DMS 273 (cell line): Measurements from ENCODE around the gene ZNF326.
"Not testable (repeated sequence)": the region's sequence is repeated elsewhere in the genome, so short reads cannot be mapped to it uniquely, and the experiment has no call there.

Experiments
- DNase-seq: peaks from one replicate; lab custom pipeline; 2025; ENCODE audit not compliant: unreplicated experiment; lab: John Stamatoyannopoulos, UW

The ZNF326 gene

GRCh38 chr1:89996450-89997110 is 1.7 kb downstream of the ZNF326 start:
- peak; percentile 34 for DNase-seq

DNA sequence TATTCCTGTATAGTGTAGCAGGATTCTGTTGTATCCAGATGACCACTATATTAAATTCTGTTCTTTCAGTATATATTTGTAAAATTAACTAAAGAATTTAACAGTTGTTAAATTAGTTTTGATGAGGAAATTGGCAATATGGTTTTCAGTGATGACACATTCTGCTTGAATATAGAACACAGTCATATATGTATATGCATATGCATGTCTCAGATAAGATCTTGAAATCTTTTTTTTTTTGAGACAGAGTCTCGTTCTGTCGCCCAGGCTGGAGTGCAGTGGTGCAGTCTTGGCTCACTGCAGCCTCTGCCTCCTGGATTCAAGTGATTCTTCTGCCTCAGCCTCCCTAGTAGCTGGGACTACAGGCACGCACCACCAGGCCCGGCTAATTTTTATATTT is 2.2 kb downstream of the ZNF326 start:
- not testable (repeated sequence) for DNase-seq

- DNase-seq = no peak
Observed at GRCh38 chr1:89998306-89998705, 3.4 kb downstream of the ZNF326 start.

GRCh38 chr1:89999208-89999607 is 4.3 kb downstream of the ZNF326 start:
- DNase-seq = no peak

- DNase-seq = no peak
Observed at GRCh38 chr1:89999628-90000027, 4.7 kb downstream of the ZNF326 start.

- peak; percentile 76 for DNase-seq
Observed at GRCh38 chr1:90000934-90001676, 6.2 kb downstream of the ZNF326 start.

- no peak for DNase-seq
Observed at GRCh38 chr1:90007979-90008404, 13.1 kb downstream of the ZNF326 start.

- no peak for DNase-seq
Observed at GRCh38 chr1:90012300-90012699, 17.4 kb downstream of the ZNF326 start.

DNA sequence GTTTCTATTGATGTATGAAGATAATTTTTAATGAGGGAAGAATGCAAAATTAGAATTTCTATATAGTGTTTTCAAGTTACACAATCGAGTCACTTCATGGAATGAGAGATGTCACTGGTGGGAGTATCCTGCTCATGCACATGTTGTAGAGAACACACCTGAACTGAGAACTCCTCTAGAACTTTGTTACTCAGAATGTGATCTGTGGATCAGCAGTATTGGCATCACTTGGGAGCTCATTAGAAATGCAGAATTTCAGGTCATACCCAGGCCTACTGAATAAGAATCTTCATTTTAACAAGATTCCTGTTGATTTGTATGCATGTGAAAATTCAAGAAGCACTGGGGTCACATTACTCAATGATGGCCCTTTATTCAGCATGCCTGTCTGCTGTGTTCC is 28.8 kb downstream of the ZNF326 start:
- DNase-seq = no peak

DNA sequence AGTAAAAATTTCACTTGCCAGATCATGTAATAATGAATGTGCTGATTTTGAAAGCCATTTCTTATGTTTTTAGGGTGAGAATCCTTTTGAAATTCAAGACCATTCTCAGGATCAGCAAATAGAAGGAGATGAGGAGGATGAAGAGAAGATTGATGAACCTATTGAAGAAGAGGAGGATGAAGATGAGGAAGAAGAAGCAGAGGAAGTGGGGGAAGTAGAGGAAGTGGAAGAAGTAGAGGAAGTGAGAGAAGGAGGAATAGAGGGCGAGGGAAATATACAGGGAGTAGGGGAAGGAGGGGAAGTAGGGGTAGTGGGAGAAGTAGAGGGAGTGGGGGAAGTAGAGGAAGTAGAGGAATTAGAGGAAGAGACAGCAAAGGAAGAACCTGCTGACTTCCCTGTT is 32.4 kb downstream of the ZNF326 start:
- no peak for DNase-seq

DNA sequence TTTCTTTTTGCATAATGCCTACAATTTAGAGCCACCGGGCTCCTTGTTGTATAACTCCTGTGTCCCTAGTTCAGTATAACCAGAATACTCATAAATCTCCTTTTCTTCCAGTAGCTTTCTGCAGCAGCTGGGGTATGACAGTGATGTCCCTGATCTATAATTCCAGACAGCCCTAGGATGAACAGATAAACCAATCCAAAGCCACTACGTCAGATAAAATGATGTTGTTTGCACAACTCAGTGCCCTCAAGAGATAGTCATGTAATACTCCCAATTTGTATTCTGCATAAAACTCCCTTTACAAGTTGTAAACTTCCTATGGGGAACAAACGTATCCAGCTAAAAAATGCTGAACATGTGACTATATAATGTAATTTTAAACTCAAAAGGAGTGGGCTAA is 44.7 kb downstream of the ZNF326 start:
- no peak for DNase-seq

GRCh38 chr1:90043586-90043985 is 48.7 kb downstream of the ZNF326 start:
- DNase-seq = no peak

DNA sequence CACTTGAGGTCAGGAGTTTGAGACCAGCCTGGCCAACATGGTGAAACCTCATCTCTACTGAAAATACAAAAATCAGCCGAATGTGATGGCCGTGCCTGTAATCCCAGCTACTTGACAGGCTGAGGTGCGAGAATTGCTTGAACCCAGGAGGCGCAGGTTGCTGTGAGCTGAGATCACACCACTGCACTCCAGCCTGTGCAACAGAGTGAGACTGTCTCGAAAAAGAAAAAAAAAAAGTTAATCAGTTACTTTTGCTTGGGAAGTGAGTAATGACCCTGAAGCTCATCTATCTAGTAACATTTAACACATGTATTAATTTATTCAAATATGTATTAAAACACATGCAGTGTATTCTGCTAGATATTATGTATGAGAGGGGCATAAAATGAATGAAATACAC is 49.4 kb downstream of the ZNF326 start:
- no peak for DNase-seq

DNA sequence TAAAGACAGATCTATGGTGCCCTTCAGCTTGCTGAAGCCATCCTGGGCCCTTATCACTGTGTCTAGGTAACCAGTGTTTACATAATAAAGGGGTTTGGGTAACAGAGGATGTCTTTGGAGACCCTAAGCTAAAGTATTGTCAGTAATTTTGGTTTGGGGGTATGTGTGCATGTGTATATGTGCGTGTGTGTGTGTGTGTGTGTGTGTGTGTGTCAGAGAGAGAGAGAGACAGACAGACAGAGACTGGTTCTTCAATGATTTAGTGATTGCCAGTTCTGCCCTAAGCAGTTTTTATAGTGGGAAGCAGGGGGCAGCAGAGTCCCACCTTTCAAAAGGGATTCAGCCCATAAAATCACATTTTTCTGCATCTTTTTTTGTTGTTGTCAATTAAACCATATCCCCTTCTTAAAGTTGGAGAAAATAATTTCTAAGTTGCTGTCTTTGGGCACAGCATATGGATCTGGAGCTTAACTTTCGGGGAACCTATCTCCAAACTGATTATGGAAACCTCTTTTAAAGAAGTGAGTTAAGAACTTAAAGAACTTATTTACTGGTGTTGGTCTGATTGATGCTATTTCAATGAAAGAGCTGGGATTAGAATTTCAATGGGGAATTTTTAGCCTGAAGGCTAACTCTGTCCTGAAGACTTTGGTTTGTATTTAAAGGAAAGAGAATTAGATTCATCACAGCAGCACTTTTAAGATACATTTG is 51.1 kb downstream of the ZNF326 start:
- DNase-seq = peak; percentile 56

DNA sequence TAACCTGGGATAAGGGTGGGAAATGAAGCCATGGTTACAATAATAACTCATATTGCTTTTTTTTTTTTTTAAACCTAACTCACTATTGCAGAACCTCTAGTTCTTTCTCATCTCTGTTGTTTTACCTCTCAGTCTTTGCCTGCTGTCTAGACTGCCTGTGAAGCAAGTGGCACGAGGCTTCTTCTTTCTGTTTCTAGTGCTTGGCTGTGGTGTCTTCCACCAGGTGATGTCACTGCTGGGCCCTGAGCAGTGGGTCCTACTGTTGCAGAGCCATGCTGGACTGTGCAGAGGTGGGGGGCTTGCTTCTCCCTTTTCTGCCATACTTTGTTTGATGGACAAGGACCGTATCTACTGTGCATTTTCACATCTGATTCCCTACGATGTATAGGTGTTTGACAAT is 51.7 kb downstream of the ZNF326 start:
- DNase-seq = no peak

GRCh38 chr1:90048043-90048442 is 53.1 kb downstream of the ZNF326 start:
- DNase-seq = no peak

DNA sequence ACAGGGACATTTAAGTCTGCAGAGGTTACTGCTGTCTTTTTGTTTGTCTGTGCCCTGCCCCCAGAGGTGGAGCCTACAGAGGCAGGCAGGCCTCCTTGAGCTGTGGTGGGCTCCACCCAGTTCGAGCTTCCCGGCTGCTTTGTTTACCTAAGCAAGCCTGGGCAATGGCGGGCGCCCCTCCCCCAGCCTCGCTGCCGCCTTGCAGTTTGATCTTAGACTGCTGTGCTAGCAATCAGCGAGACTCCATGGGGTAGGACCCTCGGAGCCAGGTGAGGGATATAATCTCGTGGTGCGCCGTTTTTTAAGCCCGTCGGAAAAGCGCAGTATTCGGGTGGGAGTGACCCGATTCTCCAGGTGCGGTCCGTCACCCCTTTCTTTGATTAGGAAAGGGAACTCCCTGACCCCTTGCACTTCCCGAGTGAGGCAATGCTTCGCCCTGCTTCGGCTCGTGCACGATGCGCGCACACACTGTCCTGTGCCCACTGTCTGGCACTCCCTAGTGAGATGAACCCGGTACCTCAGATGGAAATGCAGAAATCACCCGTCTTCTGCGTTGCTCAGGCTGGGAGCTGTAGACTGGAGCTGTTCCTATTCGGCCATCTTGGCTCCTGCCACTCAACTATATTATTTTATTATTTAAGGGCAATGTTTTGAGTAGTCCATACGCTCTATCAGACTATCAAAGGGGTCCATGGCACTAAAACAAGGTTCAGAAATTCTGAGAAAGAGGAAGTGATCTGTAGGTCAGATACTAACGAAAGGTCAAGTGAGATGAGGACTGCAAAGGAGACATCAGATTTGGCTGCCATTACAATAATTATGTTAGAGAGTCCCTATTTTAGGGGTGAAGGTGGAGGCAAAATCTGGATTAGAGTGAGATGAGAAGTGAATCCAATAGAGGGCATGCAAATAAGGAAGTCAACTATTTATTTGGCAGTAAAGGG is 68.1 kb downstream of the ZNF326 start:
- DNase-seq = not testable (repeated sequence)

- not testable (repeated sequence) for DNase-seq
Observed at GRCh38 chr1:90064109-90064508, 69.2 kb downstream of the ZNF326 start.

- no peak for DNase-seq
Observed at GRCh38 chr1:90067194-90067931, 72.5 kb downstream of the ZNF326 start.

DNA sequence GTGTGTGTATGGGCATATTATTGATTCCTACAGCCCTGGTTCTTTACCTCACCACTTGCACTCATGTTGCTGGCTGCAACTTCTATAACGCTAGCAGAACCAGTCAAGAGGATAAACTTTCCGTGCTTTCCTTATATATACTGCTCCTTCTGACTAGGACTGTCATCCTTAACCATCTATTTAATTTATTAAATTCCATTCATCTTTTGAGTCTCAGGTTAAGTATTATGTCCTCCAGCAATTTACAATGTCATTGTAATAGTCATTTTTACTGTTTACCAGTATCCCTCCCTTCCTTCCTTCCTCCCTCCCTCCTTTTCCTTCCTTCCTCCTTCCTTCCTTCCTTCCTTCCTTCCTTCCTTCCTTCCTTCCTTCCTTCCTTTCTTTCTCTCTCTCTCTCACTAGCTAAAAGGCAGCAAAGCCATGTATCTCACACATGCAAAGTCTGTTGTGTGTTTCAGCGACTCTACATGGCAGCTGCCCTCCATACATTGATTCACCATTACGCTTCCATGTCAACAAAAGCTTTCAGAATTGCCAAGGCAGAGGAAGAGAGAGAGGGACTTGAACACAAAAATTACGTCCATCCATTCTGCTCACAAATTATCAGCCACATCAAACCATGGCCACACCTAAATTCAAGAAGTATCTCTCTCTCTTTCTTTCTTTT is 73.8 kb downstream of the ZNF326 start:
- no peak for DNase-seq
